Body of pancreas (tissue), 4 donors: ENCODE measurements around the gene PIK3R5. TPM values are rescaled to one million over a fixed set of nuclear protein-coding genes. Genes with fewer than 3 reads are reported as not detected.

Experiments used
- ATAC-seq: fragments of 150-250 bp; one replicate; pipeline ENCODE4 v1.9.1; 2016
- DNase-seq, 4 donors: peaks; one replicate each; pipeline ENCODE4 v3.0.0-alpha.2; 2019
- H3K27ac ChIP-seq, 4 donors: fragments of 200-600 bp; sonication (generic); 1 replicate in 3 of 4; 2 replicates in 1 of 4; pipeline versions ENCODE4 v1.5.1 to v1.6.1; 2016 to 2019; ENCODE audit warnings: mild to moderate bottlenecking in 1 of 4, mixed read lengths in 1 of 4, moderate library complexity in 1 of 4
- H3K27me3 ChIP-seq, 2 donors: fragments of 200-600 bp; sonication (generic); one replicate each; pipeline ENCODE4 v1.6.0; 2016; ENCODE audit warnings: mild to moderate bottlenecking in 1 of 2
- H3K36me3 ChIP-seq, 2 donors: fragments of 200-600 bp; sonication (generic); replicated peaks in 1 of 2; 2 replicates each; pipeline ENCODE4 v1.5.1; 2016; ENCODE audit warnings: low read depth in 2 of 2; ENCODE audit not compliant: insufficient read depth in 1 of 2
- H3K4me1 ChIP-seq: fragments of 200-600 bp; sonication (generic); one replicate; pipeline ENCODE4 v1.6.0; 2016
- H3K4me3 ChIP-seq, 2 donors: fragments of 200-600 bp; sonication (generic); 1 replicate in 1 of 2; 2 replicates in 1 of 2; pipeline ENCODE4 v1.5.1; 2016 to 2019
- H3K9me3 ChIP-seq, 3 donors: fragments of 200-600 bp; sonication (generic); 1 replicate in 2 of 3; 2 replicates in 1 of 3; pipeline ENCODE4 v1.5.1; 2016
- POLR2A ChIP-seq, 3 donors: fragments of 450-650 bp; IDR thresholded peaks; one replicate each; pipeline ENCODE4 v1.6.1; 2016; ENCODE audit warnings: antibody characterized with exemption in 3 of 3, mild to moderate bottlenecking in 2 of 3
- WGBS, 2 donors: methylation state at CpG; one replicate each; pipeline ENCODE4 v1.1.5; 2017; 5-methylcytosine and 5-hydroxymethylcytosine counted together
- intact Hi-C: fragments of 100-400 bp; cut with DNase I; formaldehyde crosslinking; loops from one replicate; pipeline ENCODE4 v1.15.1; 2023
- total RNA-seq, 2 donors: library from RNA; depleted of rRNA; stranded (reverse); fragments of >200 nt; gene quantifications; one replicate each; pipeline ENCODE4 v1.1.0, GENCODE V29; 2016
- TF ChIP-seq, protein P1 (sequence below), 7 experiments: fragments of 450-650 bp in 4 of 7; fragments of 200-600 bp in 3 of 7; sonication (generic) in 3 of 7; IDR thresholded peaks; one replicate each; pipeline ENCODE4 v1.5.1; 2016 to 2019; ENCODE audit warnings: antibody characterized with exemption in 7 of 7

Gene PIK3R5
- total RNA-seq, 2 donors from 2014 or later: 4.6 to 4.7 TPM

DNA sequence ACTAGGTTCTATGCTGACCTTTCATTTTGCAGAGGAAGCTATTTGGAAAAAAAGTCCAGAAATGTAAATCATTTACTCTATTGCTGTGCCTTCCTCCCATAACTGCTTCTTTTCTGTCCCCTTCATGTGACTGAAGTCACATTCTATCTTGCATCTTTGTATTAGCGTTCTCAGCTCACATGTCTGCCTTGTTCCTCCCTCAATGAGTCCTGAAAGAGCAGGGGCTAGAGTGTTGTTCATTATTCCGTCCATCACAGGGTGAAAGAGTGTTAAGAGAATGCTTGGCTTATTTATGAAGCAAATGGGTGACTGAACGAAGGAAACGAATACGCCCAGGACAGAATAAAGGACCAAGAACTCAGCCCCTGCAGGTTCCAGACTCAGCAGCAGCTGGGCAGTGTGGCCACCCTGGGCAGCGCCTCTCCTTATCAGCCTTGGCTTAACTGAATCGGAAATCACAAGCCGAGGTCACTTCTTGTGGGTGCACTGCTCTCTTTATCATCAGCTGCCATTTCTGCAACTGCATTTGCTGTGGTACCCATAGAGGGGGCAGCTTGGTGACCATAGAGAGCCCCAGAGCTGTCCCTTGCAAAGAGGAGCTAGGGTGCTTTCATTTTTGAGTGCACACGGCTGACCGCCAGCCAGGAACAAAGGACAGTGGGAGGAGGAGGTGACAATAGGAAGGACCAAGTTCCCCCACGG, 96.2 kb downstream of the PIK3R5 start:
- Histone ChIP-seq H3K36me3 (no peaks in the 10 kb centered on the region), H3K9me3 (no peaks in the 10 kb centered on the region), H3K27ac (no peak overlapping the region), H3K4me1 (peaks cover 9% of the 10 kb centered on the region), H3K27me3 (no peaks in the 10 kb centered on the region), H3K4me3 (no peak overlapping the region)
- WGBS, 2 donors: 37 to 43% methylated on average over 11 of the region's 11 CpGs
- ATAC-seq (no peak), DNase-seq (no peak)
- intact Hi-C loops: no loop called here
- no peak for TF ChIP-seq POLR2A (IDR thresholded peaks at IDR 0.05)
- TF ChIP-seq, protein P1, sequence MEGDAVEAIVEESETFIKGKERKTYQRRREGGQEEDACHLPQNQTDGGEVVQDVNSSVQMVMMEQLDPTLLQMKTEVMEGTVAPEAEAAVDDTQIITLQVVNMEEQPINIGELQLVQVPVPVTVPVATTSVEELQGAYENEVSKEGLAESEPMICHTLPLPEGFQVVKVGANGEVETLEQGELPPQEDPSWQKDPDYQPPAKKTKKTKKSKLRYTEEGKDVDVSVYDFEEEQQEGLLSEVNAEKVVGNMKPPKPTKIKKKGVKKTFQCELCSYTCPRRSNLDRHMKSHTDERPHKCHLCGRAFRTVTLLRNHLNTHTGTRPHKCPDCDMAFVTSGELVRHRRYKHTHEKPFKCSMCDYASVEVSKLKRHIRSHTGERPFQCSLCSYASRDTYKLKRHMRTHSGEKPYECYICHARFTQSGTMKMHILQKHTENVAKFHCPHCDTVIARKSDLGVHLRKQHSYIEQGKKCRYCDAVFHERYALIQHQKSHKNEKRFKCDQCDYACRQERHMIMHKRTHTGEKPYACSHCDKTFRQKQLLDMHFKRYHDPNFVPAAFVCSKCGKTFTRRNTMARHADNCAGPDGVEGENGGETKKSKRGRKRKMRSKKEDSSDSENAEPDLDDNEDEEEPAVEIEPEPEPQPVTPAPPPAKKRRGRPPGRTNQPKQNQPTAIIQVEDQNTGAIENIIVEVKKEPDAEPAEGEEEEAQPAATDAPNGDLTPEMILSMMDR (IDR thresholded peaks at IDR 0.05): no peak

DNA sequence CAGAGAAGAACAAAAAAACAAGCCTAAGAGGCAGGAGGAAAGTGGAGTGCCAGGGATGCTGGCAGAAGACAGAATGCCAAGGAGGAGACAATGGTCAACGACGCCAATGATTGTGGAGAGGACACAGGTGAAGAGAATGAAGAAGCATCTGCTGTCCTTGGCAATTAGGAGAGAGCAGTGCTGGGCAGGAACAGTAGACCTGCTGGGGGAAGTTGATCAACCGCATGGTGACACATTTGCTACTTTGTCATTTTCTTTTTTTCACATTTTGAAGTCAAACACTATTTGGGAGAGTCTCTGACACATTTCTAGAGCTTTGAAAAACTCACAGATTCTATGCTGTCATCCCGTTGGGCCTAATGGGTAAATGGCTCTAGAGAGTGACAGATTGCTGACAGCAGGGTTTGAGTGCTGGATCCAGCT, 97.0 kb downstream of the PIK3R5 start:
- Histone ChIP-seq H3K4me1 (peaks cover 9% of the 10 kb centered on the region), H3K36me3 (no peaks in the 10 kb centered on the region)
- intact Hi-C loops: no loop called here

DNA sequence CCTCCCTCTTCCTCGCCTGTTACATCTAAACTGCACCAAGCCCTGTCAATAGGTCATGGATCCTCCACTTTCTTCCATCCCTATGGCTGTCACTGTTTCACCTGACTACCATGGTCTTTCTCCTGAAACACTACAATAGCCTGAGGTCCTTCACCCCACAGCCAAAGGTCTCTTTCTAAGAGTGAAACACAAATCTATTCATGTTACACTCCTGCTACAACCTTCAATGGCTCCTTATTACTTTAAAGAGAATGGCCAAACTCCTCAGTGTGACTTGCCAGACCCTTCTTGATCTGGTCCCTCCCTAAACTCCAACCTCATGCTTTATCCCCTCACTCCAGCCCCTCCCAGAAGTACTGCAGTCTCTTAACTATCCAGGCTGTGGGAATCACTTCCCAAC, 97.4 kb downstream of the PIK3R5 start:
- Histone ChIP-seq H3K36me3 (no peaks in the 10 kb centered on the region), H3K9me3 (no peaks in the 10 kb centered on the region), H3K27me3 (no peaks in the 10 kb centered on the region), H3K27ac (no peak overlapping the region), H3K4me1 (peaks cover 9% of the 10 kb centered on the region), H3K4me3 (no peak overlapping the region)
- ATAC-seq: no peak
- 77 to 79% methylated on average over 1 of the region's 1 CpG for WGBS, 2 donors
- intact Hi-C loops: no loop called here
- TF ChIP-seq, protein P1 (IDR thresholded peaks at IDR 0.05): no peak
- TF ChIP-seq POLR2A (IDR thresholded peaks at IDR 0.05): no peak
- no peak for DNase-seq

More for the DNA sequence above, 97.0 kb downstream of the PIK3R5 start:
- Histone ChIP-seq H3K4me3 (no peak overlapping the region), H3K27ac (no peak overlapping the region), H3K27me3 (no peaks in the 10 kb centered on the region), H3K9me3 (no peaks in the 10 kb centered on the region)
- DNase-seq (no peak), ATAC-seq (no peak)
- TF ChIP-seq, protein P1 (IDR thresholded peaks at IDR 0.05): no peak
- no peak for TF ChIP-seq POLR2A (IDR thresholded peaks at IDR 0.05)
- WGBS, 2 donors: 69 to 73% methylated on average over 4 of the region's 4 CpGs

DNA sequence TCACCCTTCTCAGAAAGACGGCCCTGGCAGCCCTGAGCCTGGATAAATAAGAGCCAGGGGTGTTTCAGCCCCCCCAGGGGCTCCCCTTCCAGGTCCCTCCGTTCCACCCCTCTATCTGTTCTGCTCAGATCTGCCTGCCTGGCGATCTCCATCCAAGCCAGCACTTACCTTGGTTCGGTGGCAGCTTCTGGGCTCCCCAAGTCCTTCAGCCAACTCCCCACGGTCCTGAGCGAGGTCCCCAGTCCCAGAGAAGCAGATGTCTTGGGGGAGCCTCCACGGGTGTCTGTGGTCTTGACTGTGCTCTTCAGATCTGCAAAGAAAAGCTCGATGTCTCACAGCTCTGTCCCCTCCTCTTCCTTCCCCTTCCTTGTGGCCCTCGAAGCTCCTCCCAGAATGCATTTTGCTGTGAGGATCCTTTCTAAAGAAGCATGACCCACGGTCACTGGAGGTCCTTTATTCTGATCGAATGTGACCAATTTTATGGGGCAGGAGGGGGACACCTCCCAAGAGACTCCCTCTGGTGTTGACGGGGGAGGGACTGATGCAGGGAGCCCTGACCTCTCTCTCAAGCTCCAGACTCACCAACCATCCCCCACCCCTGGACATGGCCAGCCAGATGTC, 98.0 kb downstream of the PIK3R5 start, which contains the start of gene PIK3R6:
Gene PIK3R6, minus strand, starts transcription at position 314 of the 621 bp plus-strand sequence. CDS start 17,880 bp downstream, outside the sequence.
- H3K9me3 ChIP-seq: no peaks in the 10 kb centered on the region
- peaks cover 9% of the 10 kb centered on the region for H3K4me1 ChIP-seq
- 38% methylated on average over 9 to 12 of the region's 12 CpGs for WGBS, 2 donors
- no peak for ATAC-seq
- no peaks in the 10 kb centered on the region for H3K36me3 ChIP-seq
- H3K27me3 ChIP-seq: no peaks in the 10 kb centered on the region
- intact Hi-C loops: no loop called here
- no peak for TF ChIP-seq POLR2A (IDR thresholded peaks at IDR 0.05)
- TF ChIP-seq, protein P1 (IDR thresholded peaks at IDR 0.05): no peak
- no peak within 1 kb of the TSS for H3K4me3 ChIP-seq
- no peak within 1 kb of the TSS for H3K27ac ChIP-seq
- DNase-seq: no peak
